Effector CD8-positive, alpha-beta T cell (primary cell): ENCODE measurements around the gene CELSR1.
A peak's percentile ranks its signal among the peaks of the same experiment; 100 is the strongest.

Experiments used
- DNase-seq: peaks from one replicate; lab custom pipeline; 2025; lab: John Stamatoyannopoulos, UW
- total RNA-seq, 4 experiments: gene quantifications; one replicate each; lab custom pipeline; 2026; lab: John Stamatoyannopoulos, UW

The CELSR1 gene
- 0.68 to 3.1 (median 2.3) reads per million in 4 experiments for total RNA-seq

- DNase-seq: no peak
These were observed at the start of gene CELSR1 for GRCh38 chr22:46537225-46537945. Gene CELSR1, minus strand, starts transcription at chr22:46537620. Its CDS starts 450 bp downstream, at chr22:46537170.

GRCh38 chr22:46587061-46587460 is 49.6 kb upstream of the CELSR1 start:
- DNase-seq: no peak

- DNase-seq: no peak
These were observed 49.2 kb upstream of the CELSR1 start for GRCh38 chr22:46586531-46587011.

GRCh38 chr22:46586123-46586519 is 48.7 kb upstream of the CELSR1 start:
- no peak for DNase-seq

- DNase-seq: no peak
These were observed 48.1 kb upstream of the CELSR1 start for GRCh38 chr22:46585340-46586122.

GRCh38 chr22:46584081-46584921 is 46.9 kb upstream of the CELSR1 start:
- no peak for DNase-seq

- no peak for DNase-seq
These were observed 46.2 kb upstream of the CELSR1 start for GRCh38 chr22:46583571-46583970.

- DNase-seq: no peak
These were observed 45.0 kb upstream of the CELSR1 start for GRCh38 chr22:46582281-46582933.

- no peak for DNase-seq
These were observed 44.3 kb upstream of the CELSR1 start for GRCh38 chr22:46581538-46582244.

- DNase-seq: no peak
These were observed 43.6 kb upstream of the CELSR1 start for GRCh38 chr22:46580940-46581537.

- DNase-seq: no peak
These were observed 42.5 kb upstream of the CELSR1 start for GRCh38 chr22:46579751-46580449.

- no peak for DNase-seq
These were observed 41.6 kb upstream of the CELSR1 start for GRCh38 chr22:46578824-46579561.

GRCh38 chr22:46578251-46578823 is 40.9 kb upstream of the CELSR1 start:
- no peak for DNase-seq

GRCh38 chr22:46577368-46578249 is 40.2 kb upstream of the CELSR1 start:
- DNase-seq: no peak

GRCh38 chr22:46576556-46577367 is 39.3 kb upstream of the CELSR1 start:
- DNase-seq: peak; percentile 41

- DNase-seq: no peak
These were observed 38.6 kb upstream of the CELSR1 start for GRCh38 chr22:46575911-46576555.
